ENCODE measurements around the gene JPH4.
"Not testable (repeated sequence)": the region's sequence is repeated elsewhere in the genome, so short reads cannot be mapped to it uniquely, and the experiment has no call there.

The JPH4 gene

GRCh38 chr14:23608454-23608853 lies 29.9 kb upstream of the JPH4 start:
- no peak for DNase-seq

GRCh38 chr14:23605931-23606585 lies 27.5 kb upstream of the JPH4 start:
- DNase-seq: no peak

- DNase-seq: no peak
Observed at GRCh38 chr14:23604675-23605170, 26.1 kb upstream of the JPH4 start.

- no peak for DNase-seq
Observed at GRCh38 chr14:23604148-23604547, 25.6 kb upstream of the JPH4 start.

- no peak for DNase-seq
Observed at GRCh38 chr14:23603103-23603502, 24.5 kb upstream of the JPH4 start.

GRCh38 chr14:23602181-23603095 lies 23.8 kb upstream of the JPH4 start:
- DNase-seq: no peak

- DNase-seq: no peak
Observed at GRCh38 chr14:23601845-23602180, 23.2 kb upstream of the JPH4 start.

GRCh38 chr14:23601424-23601823 lies 22.8 kb upstream of the JPH4 start:
- no peak for DNase-seq

- DNase-seq: no peak
Observed at GRCh38 chr14:23600806-23601205, 22.2 kb upstream of the JPH4 start.

GRCh38 chr14:23600322-23600707 lies 21.7 kb upstream of the JPH4 start:
- DNase-seq: no peak

GRCh38 chr14:23594191-23594590 lies 15.6 kb upstream of the JPH4 start:
- DNase-seq: not testable (repeated sequence)

- no peak for DNase-seq
Observed at GRCh38 chr14:23590198-23590597, 11.6 kb upstream of the JPH4 start.

GRCh38 chr14:23589606-23590005 lies 11.0 kb upstream of the JPH4 start:
- DNase-seq: no peak

- DNase-seq: peak; percentile 89
Observed at GRCh38 chr14:23588884-23589598, 10.5 kb upstream of the JPH4 start.

- DNase-seq: not testable (repeated sequence)
Observed at GRCh38 chr14:23584527-23585203, 6.1 kb upstream of the JPH4 start.

- DNase-seq: not testable (repeated sequence)
Observed at GRCh38 chr14:23583761-23584526, 5.4 kb upstream of the JPH4 start.

GRCh38 chr14:23582906-23583760 lies 4.5 kb upstream of the JPH4 start:
- DNase-seq: no peak

GRCh38 chr14:23580948-23581281 lies 2.3 kb upstream of the JPH4 start:
- no peak for DNase-seq

GRCh38 chr14:23580152-23580926 lies 1.7 kb upstream of the JPH4 start:
- no peak for DNase-seq

- no peak for DNase-seq
Observed at GRCh38 chr14:23579739-23580138, 1.1 kb upstream of the JPH4 start.

GRCh38 chr14:23579311-23579630 lies 681 bp upstream of the JPH4 start:
- DNase-seq: no peak
